Naive B cell (primary cell): Measurements from ENCODE around the gene SNAP29. TPM values are rescaled to one million over a fixed set of nuclear protein-coding genes. Genes with fewer than 3 reads are reported as not detected.

Source experiments
- ATAC-seq, 2 donors: fragments of 150-1000 bp; cut with Tn5 transposase; 2 replicates each; pipeline ENCODE4 v1.10.0; 2021; ENCODE audit warnings: low read depth in 2 of 2, mild to moderate bottlenecking in 2 of 2, moderate library complexity in 2 of 2
- DNase-seq: peaks from one replicate; pipeline ENCODE4 v3.0.0; 2022
- H3K27ac Mint-ChIP-seq, 6 donors: one replicate each; pipeline ENCODE4 v1.8.0; 2020 to 2022; ENCODE audit warnings: mild to moderate bottlenecking in 6 of 6, mixed read lengths in 6 of 6, moderate library complexity in 5 of 6, inconsistent platforms in 2 of 6
- H3K27me3 Mint-ChIP-seq, 3 donors: one replicate each; pipeline ENCODE4 v1.8.0; 2021 to 2022; ENCODE audit warnings: mixed read lengths in 3 of 3, mild to moderate bottlenecking in 1 of 3
- H3K36me3 Mint-ChIP-seq, 2 donors: one replicate each; pipeline ENCODE4 v1.8.0; 2020 to 2022; ENCODE audit warnings: mixed read lengths in 2 of 2, inconsistent platforms in 1 of 2, mild to moderate bottlenecking in 1 of 2
- H3K4me1 Mint-ChIP-seq, 3 donors: one replicate each; pipeline ENCODE4 v1.8.0; 2020 to 2022; ENCODE audit warnings: mixed read lengths in 3 of 3, inconsistent platforms in 1 of 3, mild to moderate bottlenecking in 1 of 3, moderate library complexity in 1 of 3
- H3K4me3 Mint-ChIP-seq, 8 donors: one replicate each; pipeline ENCODE4 v1.8.0; 2020 to 2022; ENCODE audit warnings: mild to moderate bottlenecking in 8 of 8, mixed read lengths in 8 of 8, moderate library complexity in 8 of 8, inconsistent platforms in 2 of 8
- H3K9me3 Mint-ChIP-seq, 7 donors: one replicate each; pipeline ENCODE4 v1.8.0; 2020 to 2022; ENCODE audit warnings: mixed read lengths in 7 of 7, mild to moderate bottlenecking in 5 of 7, inconsistent platforms in 2 of 7, moderate library complexity in 1 of 7
- polyA plus RNA-seq, 6 donors: library from polyadenylated mRNA; unstranded; fragments of 300-500 nt; fragmentation: Illumina TruSeq; gene quantifications; one replicate each; pipeline ENCODE4 v1.2.3, GENCODE V29; 2021; ENCODE audit warnings: low read depth in 6 of 6

SNAP29 gene
- polyA plus RNA-seq, 6 donors from 2014 or later, result 15.1 to 24.1 (median 17.1) TPM

GRCh38 chr22:20864186-20864908, 5.5 kb downstream of the SNAP29 start:
- Mint-ChIP-seq H3K27me3 (no peaks in the 10 kb centered on the region), H3K36me3 (peaks cover 11 to 14% of the 10 kb centered on the region in 2 donors), H3K27ac (peak overlapping the region in 1 of 6 donors; percentile 28), H3K9me3 (no peaks in the 10 kb centered on the region), H3K4me3 (peak overlapping the region in 1 of 8 donors; percentile 75), H3K4me1 (peaks cover 23 to 55% (median 27%) of the 10 kb centered on the region in 3 donors)
- ATAC-seq (no peak), DNase-seq (no peak)

- peaks cover 12 to 14% of the 10 kb centered on the region in 2 donors for H3K36me3 Mint-ChIP-seq
- ATAC-seq (no peak), DNase-seq (no peak)
- H3K27me3 Mint-ChIP-seq, result no peaks in the 10 kb centered on the region
- no peak overlapping the region for H3K27ac Mint-ChIP-seq
- no peaks in the 10 kb centered on the region for H3K9me3 Mint-ChIP-seq
- no peak overlapping the region for H3K4me3 Mint-ChIP-seq
- H3K4me1 Mint-ChIP-seq, result peaks cover 17 to 45% (median 18%) of the 10 kb centered on the region in 3 donors
These were observed 6.5 kb downstream of the SNAP29 start for GRCh38 chr22:20865331-20865730.

GRCh38 chr22:20865875-20866445, 7.2 kb downstream of the SNAP29 start:
- Mint-ChIP-seq H3K9me3 (no peaks in the 10 kb centered on the region), H3K27ac (no peak overlapping the region), H3K4me1 (peaks cover 13 to 39% (median 17%) of the 10 kb centered on the region in 3 donors), H3K27me3 (no peaks in the 10 kb centered on the region), H3K36me3 (peaks cover 12 to 14% of the 10 kb centered on the region in 2 donors), H3K4me3 (no peak overlapping the region)
- DNase-seq (no peak), ATAC-seq (no peak)

- no peak for ATAC-seq
- no peak for DNase-seq
- no peaks in the 10 kb centered on the region for H3K9me3 Mint-ChIP-seq
- no peak overlapping the region for H3K27ac Mint-ChIP-seq
- H3K4me1 Mint-ChIP-seq, result peaks cover 13 to 36% (median 17%) of the 10 kb centered on the region in 3 donors
- H3K4me3 Mint-ChIP-seq, result no peak overlapping the region
- H3K36me3 Mint-ChIP-seq, result peaks cover 12 to 14% of the 10 kb centered on the region in 2 donors
- H3K27me3 Mint-ChIP-seq, result no peaks in the 10 kb centered on the region
These were observed 7.9 kb downstream of the SNAP29 start for GRCh38 chr22:20866736-20867135.

- no peak for ATAC-seq
- Mint-ChIP-seq H3K9me3 (no peaks in the 10 kb centered on the region), H3K4me3 (peak overlapping the region in 1 of 8 donors; percentile 33), H3K36me3 (peaks cover 12 to 14% of the 10 kb centered on the region in 2 donors), H3K27ac (no peak overlapping the region), H3K27me3 (no peaks in the 10 kb centered on the region), H3K4me1 (peaks cover 7 to 30% (median 12%) of the 10 kb centered on the region in 3 donors)
- DNase-seq, result no peak
These were observed 8.6 kb downstream of the SNAP29 start for GRCh38 chr22:20867179-20868024.

GRCh38 chr22:20868025-20868962, 9.5 kb downstream of the SNAP29 start:
- Mint-ChIP-seq H3K4me3 (no peak overlapping the region), H3K9me3 (no peaks in the 10 kb centered on the region), H3K36me3 (peaks cover 12 to 14% of the 10 kb centered on the region in 2 donors), H3K27me3 (no peaks in the 10 kb centered on the region), H3K4me1 (peaks cover 4 to 21% (median 13%) of the 10 kb centered on the region in 3 donors), H3K27ac (peak overlapping the region in 1 of 6 donors; percentile 90)
- no peak for ATAC-seq
- DNase-seq, result no peak

- Mint-ChIP-seq H3K27ac (no peak overlapping the region), H3K27me3 (no peaks in the 10 kb centered on the region), H3K9me3 (no peaks in the 10 kb centered on the region), H3K4me1 (peaks cover 4 to 14% (median 12%) of the 10 kb centered on the region in 3 donors), H3K4me3 (no peak overlapping the region), H3K36me3 (peaks cover 6 to 12% of the 10 kb centered on the region in 2 donors)
- no peak for ATAC-seq
- no peak for DNase-seq
These were observed 10.4 kb downstream of the SNAP29 start for GRCh38 chr22:20869234-20869633.

GRCh38 chr22:20873214-20873613, 14.4 kb downstream of the SNAP29 start:
- H3K36me3 Mint-ChIP-seq, result peaks cover 0 to 7% of the 10 kb centered on the region in 2 donors
- H3K27ac Mint-ChIP-seq, result peak overlapping the region in 1 of 6 donors; percentile 50
- ATAC-seq (no peak), DNase-seq (no peak)
- H3K4me3 Mint-ChIP-seq, result no peak overlapping the region
- H3K9me3 Mint-ChIP-seq, result no peaks in the 10 kb centered on the region
- peaks cover 0 to 9% (median 0%) of the 10 kb centered on the region in 3 donors for H3K4me1 Mint-ChIP-seq
- no peaks in the 10 kb centered on the region for H3K27me3 Mint-ChIP-seq

- Mint-ChIP-seq H3K27ac (peak overlapping the region in 1 of 6 donors; percentile 44), H3K4me1 (peaks cover 0 to 6% (median 0%) of the 10 kb centered on the region in 3 donors), H3K36me3 (no peaks in the 10 kb centered on the region), H3K9me3 (no peaks in the 10 kb centered on the region), H3K4me3 (no peak overlapping the region), H3K27me3 (no peaks in the 10 kb centered on the region)
- ATAC-seq, result no peak
- no peak for DNase-seq
These were observed 16.5 kb downstream of the SNAP29 start for GRCh38 chr22:20875296-20875695.

- Mint-ChIP-seq H3K4me1 (peaks cover 0 to 6% (median 0%) of the 10 kb centered on the region in 3 donors), H3K27ac (no peak overlapping the region), H3K36me3 (peaks cover 9 to 11% of the 10 kb centered on the region in 2 donors), H3K9me3 (no peaks in the 10 kb centered on the region), H3K27me3 (no peaks in the 10 kb centered on the region), H3K4me3 (no peak overlapping the region)
- DNase-seq, result no peak
- ATAC-seq, result no peak
These were observed 18.9 kb downstream of the SNAP29 start for GRCh38 chr22:20877715-20878114.

- ATAC-seq, result no peak
- no peaks in the 10 kb centered on the region for H3K9me3 Mint-ChIP-seq
- peak overlapping the region in 2 of 6 donors; percentile 29 to 41 for H3K27ac Mint-ChIP-seq
- H3K27me3 Mint-ChIP-seq, result no peaks in the 10 kb centered on the region
- no peak overlapping the region for H3K4me3 Mint-ChIP-seq
- no peak for DNase-seq
- peaks cover 14 to 27% of the 10 kb centered on the region in 2 donors for H3K36me3 Mint-ChIP-seq
- H3K4me1 Mint-ChIP-seq, result peaks cover 0 to 9% (median 0%) of the 10 kb centered on the region in 3 donors
These were observed 22.4 kb downstream of the SNAP29 start for GRCh38 chr22:20881231-20881630.

GRCh38 chr22:20881869-20882815, 23.3 kb downstream of the SNAP29 start:
- Mint-ChIP-seq H3K9me3 (no peaks in the 10 kb centered on the region), H3K36me3 (peaks cover 14 to 30% of the 10 kb centered on the region in 2 donors), H3K27me3 (no peaks in the 10 kb centered on the region), H3K4me1 (peaks cover 0 to 9% (median 0%) of the 10 kb centered on the region in 3 donors), H3K27ac (peak overlapping the region in 1 of 6 donors; percentile 89), H3K4me3 (no peak overlapping the region)
- ATAC-seq, result no peak
- DNase-seq, result no peak
